Thymus (tissue), 11 donors: ENCODE measurements around the gene EBF3. TPM values are rescaled to one million over a fixed set of nuclear protein-coding genes. Genes with fewer than 3 reads are reported as not detected.

Experiments used
- DNase-seq, 9 donors: peaks; one replicate each; pipeline ENCODE4 v3.0.0-alpha.2; 2013; ENCODE audit warnings: low spot score in 9 of 9, low read depth in 6 of 9, missing footprints in 1 of 9
- H3K27ac ChIP-seq, 2 donors: one replicate each; pipeline ENCODE4 v1.5.1; 2013; ENCODE audit warnings: control low read depth in 1 of 2, low read depth in 1 of 2, low read length in 1 of 2, mild to moderate bottlenecking in 1 of 2, moderate library complexity in 1 of 2
- H3K27me3 ChIP-seq, 2 donors: one replicate each; pipeline ENCODE4 v1.5.1; 2013; ENCODE audit warnings: low read length in 1 of 2; ENCODE audit not compliant: control insufficient read depth in 2 of 2, insufficient read depth in 1 of 2
- H3K36me3 ChIP-seq, 2 donors: one replicate each; pipeline ENCODE4 v1.5.1; 2013; ENCODE audit warnings: low read length in 1 of 2, mild to moderate bottlenecking in 1 of 2, moderate library complexity in 1 of 2; ENCODE audit not compliant: control insufficient read depth in 2 of 2, insufficient read depth in 2 of 2
- H3K4me1 ChIP-seq, 2 donors: one replicate each; pipeline ENCODE4 v1.5.1; 2013; ENCODE audit warnings: low read length in 2 of 2; ENCODE audit not compliant: control insufficient read depth in 2 of 2, insufficient read depth in 2 of 2
- H3K4me3 ChIP-seq, 2 donors: one replicate each; pipeline ENCODE4 v1.5.1; 2013; ENCODE audit warnings: low read length in 2 of 2, control low read depth in 1 of 2, mild to moderate bottlenecking in 1 of 2
- H3K9me3 ChIP-seq, 2 donors: one replicate each; pipeline ENCODE4 v1.5.1; 2013; ENCODE audit warnings: low read length in 1 of 2, mild to moderate bottlenecking in 1 of 2; ENCODE audit not compliant: control insufficient read depth in 2 of 2, insufficient read depth in 1 of 2
- WGBS: extraction: QIAGEN DNeasy Blood & Tissue Kit; methylation state at CpG from one replicate; pipeline ENCODE4 v1.1.7; 2013; 5-methylcytosine and 5-hydroxymethylcytosine counted together
- polyA plus RNA-seq: library from polyadenylated mRNA; stranded (reverse); fragments of 200-250 nt; gene quantifications from one replicate; pipeline ENCODE4 v1.2.3, GENCODE V29; 2013
- total RNA-seq: library from RNA; stranded (reverse); fragments of 120-200 nt; gene quantifications from one replicate; pipeline ENCODE4 v1.2.4, GENCODE V29; 2013
- donor health status: healthy.

EBF3 gene
- total and polyA plus RNA-seq, 2 donors, result 1.5 to 1.9 TPM

- no peaks in the 10 kb centered on the region for H3K9me3 ChIP-seq
- DNase-seq, result no peak
- no peaks in the 10 kb centered on the region for H3K4me1 ChIP-seq
- no peak overlapping the region for H3K4me3 ChIP-seq
- no peaks in the 10 kb centered on the region for H3K27me3 ChIP-seq
- 95% methylated on average over 18 of the region's 18 CpGs for WGBS
- H3K27ac ChIP-seq, result no peak overlapping the region
- H3K36me3 ChIP-seq, result no peaks in the 10 kb centered on the region
These were observed 95.5 kb downstream of the EBF3 start for GRCh38 chr10:129868449-129869035.

DNA sequence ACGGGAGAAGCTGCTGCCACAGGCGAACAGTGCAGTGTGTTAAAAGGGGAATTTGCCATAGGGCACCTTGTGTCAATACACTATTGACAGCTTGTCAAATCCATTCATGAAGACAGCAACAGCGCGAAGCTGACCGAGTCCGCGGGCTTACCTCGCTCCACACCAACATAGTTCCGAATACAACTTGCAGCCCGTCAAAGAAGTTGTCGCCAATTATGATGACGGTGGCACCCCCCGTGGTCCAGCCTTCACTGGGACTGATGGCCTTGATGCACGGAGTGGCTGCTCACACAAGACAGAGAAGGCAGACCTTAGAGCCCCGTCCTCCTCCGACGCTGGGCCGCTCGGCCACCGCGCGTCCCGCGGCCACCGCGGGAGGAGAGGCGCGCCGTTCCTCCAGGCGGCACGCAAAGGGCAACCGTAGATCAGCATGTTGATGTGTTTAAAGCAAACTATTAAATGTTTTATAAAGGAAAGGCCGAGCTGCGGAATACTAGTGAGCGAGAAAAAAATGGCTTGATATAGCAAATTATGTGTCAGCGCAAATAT, 96.4 kb downstream of the EBF3 start:
- no peak for DNase-seq
- Histone ChIP-seq H3K9me3 (no peaks in the 10 kb centered on the region), H3K27me3 (no peaks in the 10 kb centered on the region), H3K4me3 (no peak overlapping the region), H3K27ac (no peak overlapping the region), H3K4me1 (no peaks in the 10 kb centered on the region), H3K36me3 (no peaks in the 10 kb centered on the region)
- 97% methylated on average over 36 of the region's 36 CpGs for WGBS

DNA sequence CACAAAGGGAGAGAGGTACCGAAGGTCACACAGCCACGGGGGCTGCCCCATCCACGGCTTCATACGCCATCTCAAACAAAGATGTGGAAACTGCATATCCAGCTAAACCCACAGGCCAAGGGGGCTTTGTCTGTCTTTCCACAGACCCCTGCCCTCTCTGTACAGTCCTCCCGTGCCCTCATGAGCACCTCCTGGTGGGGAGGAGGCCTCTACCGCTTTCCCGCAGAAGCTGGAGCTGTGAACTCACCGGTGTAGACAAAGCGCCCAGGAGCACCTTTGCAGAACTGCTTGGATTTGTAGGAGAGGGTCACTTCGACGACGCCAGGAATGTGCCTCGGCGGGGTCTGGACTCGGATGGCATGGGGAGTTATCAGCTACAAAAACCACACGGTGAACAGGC, 97.2 kb downstream of the EBF3 start:
- Histone ChIP-seq H3K27ac (no peak overlapping the region), H3K9me3 (no peaks in the 10 kb centered on the region), H3K4me3 (no peak overlapping the region), H3K4me1 (no peaks in the 10 kb centered on the region), H3K27me3 (no peaks in the 10 kb centered on the region), H3K36me3 (no peaks in the 10 kb centered on the region)
- 97% methylated on average over 16 of the region's 16 CpGs for WGBS
- DNase-seq, result no peak

DNA sequence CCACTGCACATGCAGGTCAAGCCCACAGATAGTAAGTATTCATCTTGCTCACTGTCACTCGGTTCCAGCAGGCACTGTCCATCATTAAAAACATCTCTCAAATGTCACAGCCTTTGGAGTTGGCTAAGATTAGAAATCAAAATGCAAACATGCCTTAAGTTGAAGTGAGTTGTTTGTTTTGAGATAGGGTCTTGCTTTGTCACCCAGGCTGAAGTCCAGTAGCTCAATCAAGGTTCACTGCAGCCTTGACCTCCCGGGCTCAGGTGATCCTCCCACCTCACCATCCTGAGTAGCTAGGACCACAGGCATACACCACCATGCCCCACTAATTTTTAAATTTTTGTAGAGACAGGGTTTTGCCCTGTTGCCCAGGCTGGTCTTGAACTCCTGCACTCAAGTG, 98.1 kb downstream of the EBF3 start:
- Histone ChIP-seq H3K27ac (no peak overlapping the region), H3K4me1 (no peaks in the 10 kb centered on the region), H3K36me3 (no peaks in the 10 kb centered on the region), H3K9me3 (no peaks in the 10 kb centered on the region), H3K4me3 (no peak overlapping the region), H3K27me3 (no peaks in the 10 kb centered on the region)
- WGBS, result 98% methylated on average over 2 of the region's 2 CpGs
- DNase-seq, result no peak

DNA sequence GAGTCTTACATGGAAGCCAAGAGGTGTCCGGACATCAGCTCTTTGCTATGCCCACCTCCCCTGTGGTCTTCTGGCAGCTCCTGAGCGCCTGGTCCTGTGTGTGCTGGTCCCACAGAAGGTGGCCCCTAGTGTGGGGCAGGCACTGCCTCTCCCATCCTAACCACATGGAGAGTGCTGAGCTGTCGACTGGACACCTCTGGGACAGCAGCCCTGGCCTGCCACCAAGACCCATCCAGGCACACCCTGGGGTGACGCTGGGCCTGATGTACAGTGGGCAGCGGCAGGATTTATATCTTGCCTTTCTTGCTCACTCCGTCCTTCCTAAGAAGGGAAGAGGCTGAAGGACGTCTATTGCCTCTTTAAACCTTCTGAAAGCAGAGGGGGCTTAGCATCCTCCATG, 98.7 kb downstream of the EBF3 start:
- Histone ChIP-seq H3K4me3 (no peak overlapping the region), H3K36me3 (no peaks in the 10 kb centered on the region), H3K27ac (no peak overlapping the region), H3K9me3 (no peaks in the 10 kb centered on the region), H3K27me3 (no peaks in the 10 kb centered on the region), H3K4me1 (no peaks in the 10 kb centered on the region)
- 93% methylated on average over 7 of the region's 7 CpGs for WGBS
- no peak for DNase-seq

GRCh38 chr10:129864601-129865126, 99.4 kb downstream of the EBF3 start:
- Histone ChIP-seq H3K9me3 (no peaks in the 10 kb centered on the region), H3K27me3 (no peaks in the 10 kb centered on the region), H3K36me3 (no peaks in the 10 kb centered on the region), H3K4me1 (no peaks in the 10 kb centered on the region), H3K27ac (no peak overlapping the region), H3K4me3 (no peak overlapping the region)
- 91% methylated on average over 9 of the region's 9 CpGs for WGBS
- no peak for DNase-seq

GRCh38 chr10:129864082-129864481, 100.0 kb downstream of the EBF3 start:
- H3K36me3 ChIP-seq, result no peaks in the 10 kb centered on the region
- H3K27me3 ChIP-seq, result no peaks in the 10 kb centered on the region
- DNase-seq, result no peak
- no peak overlapping the region for H3K27ac ChIP-seq
- no peaks in the 10 kb centered on the region for H3K4me1 ChIP-seq
- H3K4me3 ChIP-seq, result no peak overlapping the region
- H3K9me3 ChIP-seq, result no peaks in the 10 kb centered on the region
- over 99% methylated on average over 4 of the region's 4 CpGs for WGBS

GRCh38 chr10:129863201-129863663, 100.8 kb downstream of the EBF3 start:
- 92% methylated on average over 15 of the region's 15 CpGs for WGBS
- H3K27me3 ChIP-seq, result no peaks in the 10 kb centered on the region
- no peak overlapping the region for H3K27ac ChIP-seq
- no peaks in the 10 kb centered on the region for H3K4me1 ChIP-seq
- H3K9me3 ChIP-seq, result no peaks in the 10 kb centered on the region
- no peak overlapping the region for H3K4me3 ChIP-seq
- no peak for DNase-seq
- no peaks in the 10 kb centered on the region for H3K36me3 ChIP-seq

- Histone ChIP-seq H3K36me3 (no peaks in the 10 kb centered on the region), H3K9me3 (no peaks in the 10 kb centered on the region), H3K27me3 (no peaks in the 10 kb centered on the region), H3K27ac (no peak overlapping the region), H3K4me3 (no peak overlapping the region), H3K4me1 (no peaks in the 10 kb centered on the region)
- DNase-seq, result no peak
- 91% methylated on average over 22 of the region's 22 CpGs for WGBS
These were observed 102.1 kb downstream of the EBF3 start for GRCh38 chr10:129861776-129862531.
